Tibial nerve (tissue), 4 donors: ENCODE results near the gene FBLN1.

Experiments
- CTCF ChIP-seq, 5 experiments: fragments of 200-600 bp in 3 of 5; fragments of 450-650 bp in 2 of 5; sonication (generic) in 3 of 5; IDR thresholded peaks; one replicate each; pipeline ENCODE4 v1.5.1; 2016 to 2019; ENCODE audit warnings: antibody characterized with exemption in 5 of 5, mild to moderate bottlenecking in 3 of 5, moderate library complexity in 2 of 5
- EP300 ChIP-seq, 2 donors: sonication (generic); formaldehyde crosslinking; IDR thresholded peaks; one replicate each; pipeline ENCODE4 v1.6.1; 2017; ENCODE audit warnings: antibody characterized with exemption in 2 of 2, mild to moderate bottlenecking in 1 of 2
- POLR2A ChIP-seq, 2 donors: fragments of 450-650 bp; IDR thresholded peaks; one replicate each; pipeline ENCODE4 v1.6.1; 2017; ENCODE audit warnings: antibody characterized with exemption in 2 of 2, mild to moderate bottlenecking in 2 of 2, moderate library complexity in 2 of 2

DNA sequence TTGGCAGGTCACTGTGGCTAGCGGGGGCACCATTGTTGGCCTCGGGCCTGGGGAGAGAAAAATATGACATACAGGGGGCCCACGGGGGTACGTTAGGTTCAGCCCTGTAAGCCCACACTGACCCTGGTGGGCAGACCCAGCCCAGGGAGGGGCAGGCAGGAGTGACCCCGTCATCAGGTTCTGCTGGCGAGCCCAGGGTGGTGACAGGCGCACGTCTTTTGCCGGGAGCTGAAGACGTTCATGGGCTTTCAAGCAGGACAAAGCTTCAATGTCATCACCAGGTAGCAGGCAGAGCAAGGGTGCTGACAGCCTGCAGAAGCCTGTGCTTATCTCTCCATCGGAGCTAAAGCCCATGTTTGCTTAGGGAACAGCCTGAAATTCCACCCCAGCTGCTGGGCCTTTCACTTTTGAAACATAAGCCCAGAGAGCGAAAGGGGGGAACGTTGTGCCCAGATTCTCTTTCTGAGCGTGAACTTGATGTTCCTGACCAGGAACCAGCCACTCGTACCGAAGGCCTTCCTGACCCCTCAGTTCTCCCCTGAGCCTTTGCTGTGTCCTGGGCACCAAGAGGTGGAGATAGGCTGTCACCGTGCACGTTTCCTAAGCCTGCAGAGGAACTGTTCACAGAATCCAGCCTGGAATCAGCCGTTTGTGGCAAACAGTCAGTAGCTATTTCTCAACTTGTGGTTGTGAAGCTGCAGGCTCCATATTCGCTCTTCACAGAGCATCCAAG, 94.9 kb downstream of the FBLN1 start:
- TF ChIP-seq CTCF (IDR thresholded peaks at IDR 0.05), result no peak
- TF ChIP-seq POLR2A (IDR thresholded peaks at IDR 0.05), result no peak
- TF ChIP-seq EP300 (IDR thresholded peaks at IDR 0.05), result no peak
